Limb (tissue), 2 donors: ENCODE results near the gene DIPK1B.
A peak's percentile ranks its signal among the peaks of the same experiment; 100 is the strongest.

Experiments used
- DNase-seq, 2 donors: peaks; one replicate each; pipeline ENCODE4 v3.0.0-alpha.2; 2016; ENCODE audit errors: extremely low spot score in 2 of 2

The DIPK1B gene

DNA sequence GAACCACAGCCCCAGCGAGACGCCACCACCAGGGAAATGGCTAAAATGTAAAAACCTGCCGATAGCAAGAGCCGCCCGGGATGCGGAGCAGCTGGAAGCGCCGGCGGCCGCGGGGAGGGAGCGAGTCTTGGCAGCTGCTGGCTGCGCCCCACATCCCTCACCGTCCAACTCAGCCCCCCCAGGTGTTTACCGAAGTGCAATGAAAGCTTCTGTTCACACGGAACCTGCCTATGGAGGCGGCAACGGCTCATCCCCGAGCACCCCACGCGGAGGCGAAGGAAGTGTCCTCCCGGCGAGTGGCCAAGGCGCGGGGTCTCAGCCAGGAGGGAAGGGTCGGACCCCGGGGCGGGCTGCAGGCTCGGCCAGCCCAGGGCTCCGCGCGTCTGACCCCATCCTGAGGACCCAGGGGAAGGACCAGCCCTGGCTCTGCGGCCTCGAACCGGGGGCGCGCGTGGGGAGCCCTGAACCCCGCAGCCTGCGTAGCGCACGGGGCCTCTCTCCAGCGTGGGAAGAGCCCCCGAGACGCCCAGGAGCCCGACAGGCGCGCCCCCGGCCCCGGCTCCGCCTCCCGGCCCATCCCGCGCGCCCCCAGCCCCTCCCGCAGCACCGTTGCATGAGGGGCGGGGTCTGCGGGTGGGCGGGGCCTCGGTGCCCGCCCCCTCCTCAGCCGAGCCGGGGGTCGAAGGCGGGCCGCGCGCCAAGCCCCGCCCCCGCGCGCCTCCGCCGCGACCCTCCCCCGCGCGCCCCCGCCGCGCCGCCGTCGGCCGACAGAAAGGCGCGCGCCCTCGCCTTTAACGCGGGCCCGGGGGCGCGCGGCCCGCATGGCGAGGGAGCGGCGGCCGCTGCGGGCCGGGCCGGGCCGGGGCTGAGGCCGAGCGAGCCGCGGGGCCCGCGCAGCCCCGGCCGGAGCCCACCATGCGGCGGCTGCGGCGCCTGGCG is at the start of gene DIPK1B:
Gene DIPK1B, plus strand, starts transcription at position 822 of the 939 bp plus-strand sequence. Its CDS starts 94 bp downstream, at position 916.
- DNase-seq = peak; percentile 46 to 86

GRCh38 chr9:136662656-136663581 is 49.5 kb upstream of the DIPK1B start, which contains the start of gene EGFL7:
TSS of gene EGFL7 (plus strand) at chr9:136662916. CDS start at chr9:136668283, 5,367 bp downstream.
- DNase-seq = no peak

- no peak for DNase-seq
Measured at GRCh38 chr9:136664000-136664915, 48.1 kb upstream of the DIPK1B start.

GRCh38 chr9:136665111-136665703 is 47.2 kb upstream of the DIPK1B start:
- DNase-seq = no peak

DNA sequence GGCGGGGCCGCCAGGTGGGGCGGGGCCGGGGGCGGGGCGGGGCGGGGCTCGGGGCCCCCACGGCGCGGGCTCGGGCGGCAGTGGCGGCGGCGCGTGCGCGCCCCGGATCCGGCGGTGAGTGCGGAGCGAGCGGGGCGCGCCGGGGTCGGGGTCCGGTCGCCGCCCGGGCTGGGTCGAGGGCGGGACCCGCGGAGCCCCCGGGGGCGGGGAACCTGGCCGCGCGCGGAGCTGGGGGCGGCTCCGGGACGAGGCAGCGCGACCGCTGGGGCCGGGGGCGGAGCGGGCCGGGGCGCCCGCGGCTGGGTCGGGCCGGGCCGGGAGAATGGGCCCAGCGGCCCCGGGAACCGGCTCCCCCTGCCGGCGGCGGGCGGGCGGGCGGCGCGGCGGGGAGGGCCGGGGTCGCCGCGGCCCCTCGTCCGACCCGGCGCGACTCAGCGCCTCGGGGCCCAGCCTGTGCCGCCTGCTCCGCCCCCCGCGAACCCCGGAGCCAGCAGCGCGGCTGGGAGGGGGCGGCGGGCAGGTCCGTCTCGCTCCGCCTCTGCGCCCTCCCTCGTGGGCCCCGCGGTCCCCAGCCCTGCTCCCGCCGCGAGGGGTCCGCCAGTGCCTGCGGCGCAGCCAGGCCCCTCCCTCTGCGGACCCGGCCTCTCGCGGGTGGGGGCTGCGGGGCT is 46.5 kb upstream of the DIPK1B start:
- no peak for DNase-seq

GRCh38 chr9:136666372-136667213 is 45.8 kb upstream of the DIPK1B start:
- no peak for DNase-seq

- no peak for DNase-seq
Measured at GRCh38 chr9:136667214-136667939, 45.0 kb upstream of the DIPK1B start.

DNA sequence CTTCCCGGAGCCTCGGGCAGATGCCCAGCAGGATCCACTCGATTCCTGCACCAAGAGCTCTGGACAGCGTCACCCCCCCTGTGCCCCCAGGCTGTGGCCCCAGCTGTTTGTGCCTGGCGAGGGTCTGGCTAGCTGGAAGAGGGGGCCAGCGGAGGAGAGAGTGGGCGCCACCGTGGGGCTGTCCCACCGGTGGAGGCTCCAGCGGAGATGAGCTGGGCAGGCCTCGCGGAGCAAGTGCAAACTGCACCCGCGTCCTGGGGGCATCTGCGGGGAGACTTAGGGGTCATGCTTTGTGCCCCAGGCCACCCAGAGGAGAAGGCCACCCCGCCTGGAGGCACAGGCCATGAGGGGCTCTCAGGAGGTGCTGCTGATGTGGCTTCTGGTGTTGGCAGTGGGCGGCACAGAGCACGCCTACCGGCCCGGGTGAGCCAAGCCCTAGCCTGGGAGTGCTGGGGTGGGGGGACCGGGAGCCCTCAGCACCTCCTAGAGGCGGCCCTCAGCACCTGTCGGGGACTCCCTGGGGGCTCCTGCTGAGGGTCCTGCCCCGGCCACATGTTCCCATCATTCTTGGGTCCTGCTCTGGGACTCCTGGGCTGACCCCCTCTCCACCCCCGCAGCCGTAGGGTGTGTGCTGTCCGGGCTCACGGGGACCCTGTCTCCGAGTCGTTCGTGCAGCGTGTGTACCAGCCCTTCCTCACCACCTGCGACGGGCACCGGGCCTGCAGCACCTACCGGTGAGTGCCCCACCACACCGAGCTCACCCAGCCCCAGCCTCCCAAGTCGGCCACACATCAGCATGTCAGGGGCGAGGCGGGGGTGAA is 44.2 kb upstream of the DIPK1B start:
- no peak for DNase-seq

DNA sequence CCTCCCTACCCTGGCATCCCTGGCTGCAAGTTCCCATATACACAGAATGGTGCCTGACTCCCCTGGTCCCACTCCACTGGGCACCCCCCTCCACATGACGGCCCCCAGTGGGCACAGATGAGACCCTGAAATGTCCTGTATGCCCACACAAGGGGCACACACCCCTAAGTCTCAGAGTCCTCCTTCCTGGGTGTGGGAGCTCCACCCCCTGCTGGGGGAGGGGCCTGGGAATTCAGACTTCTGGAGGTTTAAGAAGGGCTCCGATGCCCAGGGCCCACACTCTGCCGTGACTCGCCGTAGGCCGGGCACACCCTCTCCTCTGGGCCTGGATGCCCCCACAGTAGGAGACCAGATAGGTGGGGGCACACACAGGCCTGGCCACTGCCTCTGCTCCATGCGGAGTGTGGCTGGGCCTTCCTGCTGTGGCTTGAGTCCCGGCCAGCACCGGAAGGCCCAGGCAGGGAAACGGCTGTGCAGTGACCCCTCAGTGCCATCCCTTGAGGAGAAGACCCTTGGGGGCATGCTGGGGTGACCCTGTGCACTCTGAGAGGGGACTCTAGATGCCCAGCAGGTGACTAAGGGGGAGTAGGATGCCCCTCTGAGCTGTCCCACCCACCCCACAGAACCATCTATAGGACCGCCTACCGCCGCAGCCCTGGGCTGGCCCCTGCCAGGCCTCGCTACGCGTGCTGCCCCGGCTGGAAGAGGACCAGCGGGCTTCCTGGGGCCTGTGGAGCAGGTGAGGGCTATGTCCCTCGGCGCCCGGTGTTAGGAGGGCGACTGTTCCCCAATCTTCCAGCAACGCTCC is 43.2 kb upstream of the DIPK1B start:
- DNase-seq = no peak

GRCh38 chr9:136669791-136670464 is 42.4 kb upstream of the DIPK1B start:
- no peak for DNase-seq

DNA sequence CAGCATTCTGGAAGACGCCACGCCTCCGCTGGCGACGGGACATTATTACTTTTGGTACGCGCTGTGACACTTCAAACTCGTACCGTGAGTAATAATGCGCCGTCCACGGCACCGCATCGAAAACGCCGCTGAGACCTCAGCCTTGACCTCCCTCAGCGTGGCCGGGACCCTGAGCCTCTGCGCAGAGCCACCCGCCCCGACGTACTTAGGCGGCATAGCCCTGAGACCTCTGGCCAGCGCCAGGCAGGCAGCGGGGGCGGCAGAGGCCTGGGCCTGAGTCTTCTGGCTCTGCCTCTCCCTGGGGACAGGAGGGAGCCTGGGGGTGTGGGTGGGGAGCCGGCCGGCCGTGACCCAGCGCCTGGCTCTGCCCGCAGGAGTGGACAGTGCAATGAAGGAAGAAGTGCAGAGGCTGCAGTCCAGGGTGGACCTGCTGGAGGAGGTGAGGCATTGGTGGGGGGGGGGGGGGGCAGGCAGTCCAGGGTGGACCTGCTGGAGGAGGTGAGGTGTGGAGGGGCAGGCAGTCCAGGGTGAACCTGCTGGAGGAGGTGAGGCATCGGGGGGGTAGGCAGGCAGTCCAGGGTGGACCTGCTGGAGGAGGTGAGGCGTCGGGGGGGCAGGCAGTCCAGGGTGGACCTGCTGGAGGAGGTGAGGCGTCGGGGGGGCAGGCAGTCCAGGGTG is 41.7 kb upstream of the DIPK1B start:
- DNase-seq = no peak

DNA sequence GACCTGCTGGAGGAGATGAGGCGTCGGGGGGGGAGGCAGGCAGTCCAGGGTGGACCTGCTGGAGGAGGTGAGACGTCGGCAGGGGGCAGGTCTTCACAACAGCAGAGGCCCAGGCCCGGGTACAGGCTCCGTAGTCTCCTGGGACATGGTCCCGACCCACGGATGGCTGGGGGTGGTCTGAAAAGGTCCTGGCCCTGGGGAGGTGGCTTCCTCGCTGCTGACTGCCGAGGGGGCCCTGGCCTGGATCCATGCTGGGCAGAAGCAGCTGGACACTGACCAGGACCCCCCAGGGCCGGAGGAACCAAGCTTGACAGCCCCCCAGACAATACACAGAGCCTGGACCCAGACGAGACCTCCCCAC is 41.1 kb upstream of the DIPK1B start:
- DNase-seq = no peak

- DNase-seq = no peak
Measured at GRCh38 chr9:136671646-136672430, 40.5 kb upstream of the DIPK1B start.

DNA sequence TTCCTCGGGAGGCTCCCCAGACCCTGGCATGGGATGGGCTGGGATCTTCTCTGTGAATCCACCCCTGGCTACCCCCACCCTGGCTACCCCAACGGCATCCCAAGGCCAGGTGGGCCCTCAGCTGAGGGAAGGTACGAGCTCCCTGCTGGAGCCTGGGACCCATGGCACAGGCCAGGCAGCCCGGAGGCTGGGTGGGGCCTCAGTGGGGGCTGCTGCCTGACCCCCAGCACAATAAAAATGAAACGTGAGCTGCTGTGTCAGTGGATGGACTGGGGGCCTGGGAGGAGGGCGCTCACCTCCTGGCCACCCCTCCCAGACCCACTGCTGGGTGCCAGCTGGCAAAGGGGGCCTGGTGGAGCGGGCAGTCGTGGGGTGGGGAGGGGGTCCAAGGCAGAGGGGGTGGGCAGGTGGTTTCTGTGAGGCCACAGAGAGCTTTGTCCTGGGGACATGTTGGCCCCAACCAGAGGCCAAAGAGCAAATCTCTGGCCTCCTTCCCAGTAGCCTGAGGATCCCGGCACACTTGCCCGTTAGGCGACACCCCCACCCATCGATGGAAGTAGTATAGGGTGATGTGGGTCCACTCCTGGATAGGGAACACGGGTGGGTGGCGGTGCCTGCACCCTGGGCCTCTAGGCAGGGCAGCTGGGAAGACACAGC is 39.8 kb upstream of the DIPK1B start:
- DNase-seq = no peak
